Ishikawa (cell line): Measurements from ENCODE around the gene SDCCAG8.

Source experiments
- CEBPB ChIP-seq: IDR thresholded peaks from 2 replicates; pipeline ENCODE4 v1.6.1; 2012
- EP300 ChIP-seq: IDR thresholded peaks from 2 replicates; pipeline ENCODE4 v1.6.1; 2012; ENCODE audit warnings: borderline replicate concordance
- NFIC ChIP-seq: IDR thresholded peaks from 2 replicates; pipeline ENCODE4 v1.6.1; 2012
- RAD21 ChIP-seq: IDR thresholded peaks from 2 replicates; pipeline ENCODE4 v1.6.1; 2012; ENCODE audit warnings: low read depth
- TEAD4 ChIP-seq: IDR thresholded peaks from 2 replicates; pipeline ENCODE4 v1.6.1; 2012
- YY1 ChIP-seq: IDR thresholded peaks from 2 replicates; pipeline ENCODE4 v1.6.1; 2012; ENCODE audit warnings: low read depth
- TF ChIP-seq, protein P1 (sequence below): IDR thresholded peaks from 2 replicates; pipeline ENCODE4 v1.6.1; 2012; ENCODE audit warnings: low read depth, mild to moderate bottlenecking
- TF ChIP-seq, protein P2 (sequence below): IDR thresholded peaks from 2 replicates; pipeline ENCODE4 v1.6.1; 2012

DNA sequence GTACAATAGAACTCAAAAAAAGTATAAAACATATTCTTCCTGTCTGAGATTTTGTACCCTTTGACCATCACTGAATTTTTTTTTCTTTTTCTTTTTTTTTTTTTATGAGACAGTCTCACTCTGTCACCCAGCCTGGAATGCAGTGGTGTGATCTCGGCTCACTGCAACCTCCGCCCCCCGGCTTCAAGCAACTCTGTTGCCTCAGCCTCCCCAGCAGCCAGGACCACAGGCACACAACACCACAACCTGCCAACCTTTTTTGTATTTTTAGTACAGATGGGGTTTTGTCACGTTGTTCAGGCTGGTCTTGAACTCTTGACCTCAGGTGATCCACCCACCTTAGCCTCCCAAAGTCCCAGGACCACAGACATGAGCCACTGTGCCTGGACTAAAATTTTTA is 10.4 kb downstream of the SDCCAG8 start:
- TF ChIP-seq, protein P1, sequence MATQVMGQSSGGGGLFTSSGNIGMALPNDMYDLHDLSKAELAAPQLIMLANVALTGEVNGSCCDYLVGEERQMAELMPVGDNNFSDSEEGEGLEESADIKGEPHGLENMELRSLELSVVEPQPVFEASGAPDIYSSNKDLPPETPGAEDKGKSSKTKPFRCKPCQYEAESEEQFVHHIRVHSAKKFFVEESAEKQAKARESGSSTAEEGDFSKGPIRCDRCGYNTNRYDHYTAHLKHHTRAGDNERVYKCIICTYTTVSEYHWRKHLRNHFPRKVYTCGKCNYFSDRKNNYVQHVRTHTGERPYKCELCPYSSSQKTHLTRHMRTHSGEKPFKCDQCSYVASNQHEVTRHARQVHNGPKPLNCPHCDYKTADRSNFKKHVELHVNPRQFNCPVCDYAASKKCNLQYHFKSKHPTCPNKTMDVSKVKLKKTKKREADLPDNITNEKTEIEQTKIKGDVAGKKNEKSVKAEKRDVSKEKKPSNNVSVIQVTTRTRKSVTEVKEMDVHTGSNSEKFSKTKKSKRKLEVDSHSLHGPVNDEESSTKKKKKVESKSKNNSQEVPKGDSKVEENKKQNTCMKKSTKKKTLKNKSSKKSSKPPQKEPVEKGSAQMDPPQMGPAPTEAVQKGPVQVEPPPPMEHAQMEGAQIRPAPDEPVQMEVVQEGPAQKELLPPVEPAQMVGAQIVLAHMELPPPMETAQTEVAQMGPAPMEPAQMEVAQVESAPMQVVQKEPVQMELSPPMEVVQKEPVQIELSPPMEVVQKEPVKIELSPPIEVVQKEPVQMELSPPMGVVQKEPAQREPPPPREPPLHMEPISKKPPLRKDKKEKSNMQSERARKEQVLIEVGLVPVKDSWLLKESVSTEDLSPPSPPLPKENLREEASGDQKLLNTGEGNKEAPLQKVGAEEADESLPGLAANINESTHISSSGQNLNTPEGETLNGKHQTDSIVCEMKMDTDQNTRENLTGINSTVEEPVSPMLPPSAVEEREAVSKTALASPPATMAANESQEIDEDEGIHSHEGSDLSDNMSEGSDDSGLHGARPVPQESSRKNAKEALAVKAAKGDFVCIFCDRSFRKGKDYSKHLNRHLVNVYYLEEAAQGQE = no peak
- TF ChIP-seq NFIC (no peak), YY1 (no peak), EP300 (no peak), RAD21 (no peak), TEAD4 (no peak), CEBPB (no peak)
- TF ChIP-seq, protein P2, sequence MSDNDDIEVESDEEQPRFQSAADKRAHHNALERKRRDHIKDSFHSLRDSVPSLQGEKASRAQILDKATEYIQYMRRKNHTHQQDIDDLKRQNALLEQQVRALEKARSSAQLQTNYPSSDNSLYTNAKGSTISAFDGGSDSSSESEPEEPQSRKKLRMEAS = no peak
